ENCODE results near the gene ACTA1. TPM values are rescaled to one million over a fixed set of nuclear protein-coding genes. Genes with fewer than 3 reads are reported as not detected.
"Not testable (repeated sequence)": the region's sequence is repeated elsewhere in the genome, so short reads cannot be mapped to it uniquely, and the experiment has no call there.

ACTA1 gene
- total and polyA plus RNA-seq, 3 experiments from 2014 or later, result not detected

- peaks cover 13% of the 10 kb centered on the region for H3K4me1 ChIP-seq (ENCODE audit: insufficient read depth, low read length)
- no peak overlapping the region for H3K27ac ChIP-seq (ENCODE audit: low read depth, low read length)
- peaks cover 50% of the 10 kb centered on the region for H3K27me3 ChIP-seq (ENCODE audit: insufficient read depth, low read length, poor library complexity, severe bottlenecking)
- peak overlapping the region; percentile 0 for H3K4me3 ChIP-seq (ENCODE audit: low read length)
- H3K27me3 Mint-ChIP-seq, result peaks cover 69 to 74% of the 10 kb centered on the region in 2 donors
- POLR2A ChIA-PET, result no interaction called here
- peaks cover 0 to 4% (median 0%) of the 10 kb centered on the region in 3 donors for H3K36me3 Mint-ChIP-seq
- no peaks in the 10 kb centered on the region for H3K36me3 ChIP-seq (ENCODE audit: insufficient read depth, low read length)
- peaks cover 0 to 6% (median 0%) of the 10 kb centered on the region in 5 donors for H3K9me3 Mint-ChIP-seq
- CTCF ChIA-PET, result interaction anchor here (1.5 kb wide), 1 partner anchor 172 kb away, joined by 3 read pairs; no protein-coding TSS in a partner anchor
- H3K27ac Mint-ChIP-seq, result peak overlapping the region in 1 of 8 donors; percentile 12
- peaks cover 15 to 34% (median 19%) of the 10 kb centered on the region in 3 donors for H3K4me1 Mint-ChIP-seq
- peak overlapping the region; percentile 65 to 86 (median 84) for H3K4me3 Mint-ChIP-seq
- H3K9me3 ChIP-seq (ENCODE audit: low read length), result no peaks in the 10 kb centered on the region
- DNase-seq, result peak in 2 of 5 donors; percentile 19 to 31
Measured at GRCh38 chr1:229430761-229431283, 3.1 kb downstream of the ACTA1 start.

- peaks cover 27% of the 10 kb centered on the region for H3K27me3 ChIP-seq (ENCODE audit: insufficient read depth, low read length, poor library complexity, severe bottlenecking)
- POLR2A ChIA-PET, result no interaction called here
- CTCF ChIA-PET, result no interaction called here
Measured at GRCh38 chr1:229428256-229428655, 5.6 kb downstream of the ACTA1 start.

GRCh38 chr1:229427572-229427971 is 6.3 kb downstream of the ACTA1 start:
- CTCF ChIA-PET, result no interaction called here
- H3K4me3 Mint-ChIP-seq, result no peak overlapping the region
- Histone ChIP-seq H3K4me1 (ENCODE audit: insufficient read depth, low read length) (peaks cover 13% of the 10 kb centered on the region), H3K9me3 (ENCODE audit: low read length) (no peaks in the 10 kb centered on the region), H3K36me3 (ENCODE audit: insufficient read depth, low read length) (no peaks in the 10 kb centered on the region), H3K27ac (ENCODE audit: low read depth, low read length) (no peak overlapping the region), H3K4me3 (ENCODE audit: low read length) (no peak overlapping the region), H3K27me3 (ENCODE audit: insufficient read depth, low read length, poor library complexity, severe bottlenecking) (peaks cover 20% of the 10 kb centered on the region)
- H3K9me3 Mint-ChIP-seq, result peaks cover 4 to 18% (median 14%) of the 10 kb centered on the region in 5 donors
- no peak for DNase-seq
- peaks cover 57 to 79% of the 10 kb centered on the region in 2 donors for H3K27me3 Mint-ChIP-seq
- H3K36me3 Mint-ChIP-seq, result peaks cover 0 to 9% (median 1%) of the 10 kb centered on the region in 3 donors
- POLR2A ChIA-PET, result no interaction called here
- H3K27ac Mint-ChIP-seq, result no peak overlapping the region
- peaks cover 14 to 23% (median 15%) of the 10 kb centered on the region in 3 donors for H3K4me1 Mint-ChIP-seq

More at GRCh38 chr1:229428256-229428655, 5.6 kb downstream of the ACTA1 start:
- Mint-ChIP-seq H3K27ac (peak overlapping the region in 1 of 8 donors; percentile 9), H3K36me3 (peaks cover 0 to 4% (median 1%) of the 10 kb centered on the region in 3 donors), H3K4me1 (peaks cover 15 to 29% (median 16%) of the 10 kb centered on the region in 3 donors), H3K9me3 (peaks cover 0 to 13% (median 11%) of the 10 kb centered on the region in 5 donors), H3K4me3 (no peak overlapping the region), H3K27me3 (peaks cover 61 to 76% of the 10 kb centered on the region in 2 donors)
- Histone ChIP-seq H3K36me3 (ENCODE audit: insufficient read depth, low read length) (no peaks in the 10 kb centered on the region), H3K4me3 (ENCODE audit: low read length) (no peak overlapping the region), H3K27ac (ENCODE audit: low read depth, low read length) (no peak overlapping the region), H3K9me3 (ENCODE audit: low read length) (no peaks in the 10 kb centered on the region), H3K4me1 (ENCODE audit: insufficient read depth, low read length) (peaks cover 13% of the 10 kb centered on the region)
- DNase-seq, result no peak

DNA sequence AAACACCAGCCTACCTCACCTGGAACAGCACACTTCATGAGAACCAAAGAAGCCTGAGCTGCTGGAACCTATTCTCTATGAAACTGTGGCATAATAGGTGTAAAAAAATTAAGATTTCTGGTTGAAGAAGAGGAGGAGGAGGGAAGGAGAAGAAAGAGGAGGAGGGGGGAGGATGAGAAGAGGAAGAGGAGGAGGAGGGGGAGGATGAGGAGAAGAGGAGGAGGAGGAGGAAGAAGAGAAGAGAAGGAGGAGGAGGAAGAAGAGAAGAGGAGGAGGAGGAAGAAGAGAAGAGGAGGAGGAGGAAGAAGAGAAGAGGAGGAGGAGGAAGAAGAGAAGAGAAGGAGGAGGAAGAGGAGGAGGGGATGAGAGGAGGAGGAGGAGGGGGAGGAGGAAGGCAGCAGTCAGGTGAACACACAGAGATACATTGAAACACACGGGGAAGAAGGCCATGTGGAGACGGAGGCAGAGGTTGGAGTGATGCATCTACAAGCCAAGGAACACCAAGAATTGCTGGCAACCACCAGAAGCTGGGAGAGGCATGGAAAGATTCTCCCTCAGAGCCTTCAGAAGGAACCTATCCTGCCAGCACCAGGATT is 8.2 kb downstream of the ACTA1 start:
- H3K27me3 Mint-ChIP-seq, result peaks cover 48 to 69% of the 10 kb centered on the region in 2 donors
- H3K27me3 ChIP-seq (ENCODE audit: insufficient read depth, low read length, poor library complexity, severe bottlenecking), result peaks cover 6% of the 10 kb centered on the region
- peaks cover 3% of the 10 kb centered on the region for H3K4me1 ChIP-seq (ENCODE audit: insufficient read depth, low read length)
- H3K4me3 ChIP-seq (ENCODE audit: low read length), result no peak overlapping the region
- no peak for DNase-seq
- peaks cover 0 to 9% (median 1%) of the 10 kb centered on the region in 3 donors for H3K36me3 Mint-ChIP-seq
- H3K9me3 ChIP-seq (ENCODE audit: low read length), result no peaks in the 10 kb centered on the region
- no peak overlapping the region for H3K27ac ChIP-seq (ENCODE audit: low read depth, low read length)
- ChIA-PET CTCF (no interaction called here), POLR2A (no interaction called here)
- H3K4me3 Mint-ChIP-seq, result no peak overlapping the region
- no peaks in the 10 kb centered on the region for H3K36me3 ChIP-seq (ENCODE audit: insufficient read depth, low read length)
- H3K27ac Mint-ChIP-seq, result no peak overlapping the region
- peaks cover 3 to 4% (median 3%) of the 10 kb centered on the region in 3 donors for H3K4me1 Mint-ChIP-seq
- H3K9me3 Mint-ChIP-seq, result peaks cover 4 to 18% (median 14%) of the 10 kb centered on the region in 5 donors

GRCh38 chr1:229420765-229421164 is 13.1 kb downstream of the ACTA1 start:
- no peaks in the 10 kb centered on the region for H3K9me3 ChIP-seq (ENCODE audit: low read length)
- H3K4me3 Mint-ChIP-seq, result no peak overlapping the region
- H3K4me1 Mint-ChIP-seq, result no peaks in the 10 kb centered on the region
- H3K27me3 ChIP-seq (ENCODE audit: insufficient read depth, low read length, poor library complexity, severe bottlenecking), result no peaks in the 10 kb centered on the region
- no peak overlapping the region for H3K27ac ChIP-seq (ENCODE audit: low read depth, low read length)
- CTCF ChIA-PET, result no interaction called here
- H3K9me3 Mint-ChIP-seq, result peaks cover 4 to 18% (median 14%) of the 10 kb centered on the region in 5 donors
- no peaks in the 10 kb centered on the region for H3K36me3 ChIP-seq (ENCODE audit: insufficient read depth, low read length)
- H3K4me1 ChIP-seq (ENCODE audit: insufficient read depth, low read length), result no peaks in the 10 kb centered on the region
- peaks cover 0 to 5% (median 1%) of the 10 kb centered on the region in 3 donors for H3K36me3 Mint-ChIP-seq
- POLR2A ChIA-PET, result no interaction called here
- H3K27ac Mint-ChIP-seq, result no peak overlapping the region
- no peak overlapping the region for H3K4me3 ChIP-seq (ENCODE audit: low read length)
- peaks cover 16 to 44% of the 10 kb centered on the region in 2 donors for H3K27me3 Mint-ChIP-seq
- DNase-seq, result no peak

DNA sequence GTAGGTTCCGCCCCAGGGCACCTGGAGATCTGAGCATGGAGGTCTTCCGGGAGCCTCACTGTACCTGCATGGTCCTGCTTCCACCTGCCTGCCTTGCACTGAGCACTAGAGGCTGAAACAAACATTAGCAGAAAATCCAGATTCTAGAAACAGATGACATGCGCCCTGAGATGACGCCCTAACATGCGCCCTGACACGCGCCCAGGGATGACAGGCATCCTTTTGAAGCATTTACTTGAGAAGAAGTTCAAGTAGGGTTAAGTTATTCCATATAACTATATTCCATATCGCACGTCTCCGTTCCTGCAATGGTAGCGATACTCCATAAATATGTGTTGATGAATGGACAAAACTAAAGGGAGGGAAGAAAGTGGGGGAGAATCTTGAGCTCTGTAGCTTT is 13.7 kb downstream of the ACTA1 start:
- Mint-ChIP-seq H3K36me3 (peaks cover 0 to 5% (median 1%) of the 10 kb centered on the region in 3 donors), H3K27ac (no peak overlapping the region), H3K9me3 (peaks cover 4 to 18% (median 14%) of the 10 kb centered on the region in 5 donors), H3K27me3 (peaks cover 16 to 42% of the 10 kb centered on the region in 2 donors), H3K4me3 (no peak overlapping the region), H3K4me1 (no peaks in the 10 kb centered on the region)
- H3K27ac ChIP-seq (ENCODE audit: low read depth, low read length), result no peak overlapping the region
- no peak for DNase-seq
- no peaks in the 10 kb centered on the region for H3K9me3 ChIP-seq (ENCODE audit: low read length)
- POLR2A ChIA-PET, result no interaction called here
- no peak overlapping the region for H3K4me3 ChIP-seq (ENCODE audit: low read length)
- CTCF ChIA-PET, result no interaction called here
- no peaks in the 10 kb centered on the region for H3K27me3 ChIP-seq (ENCODE audit: insufficient read depth, low read length, poor library complexity, severe bottlenecking)
- no peaks in the 10 kb centered on the region for H3K4me1 ChIP-seq (ENCODE audit: insufficient read depth, low read length)
- H3K36me3 ChIP-seq (ENCODE audit: insufficient read depth, low read length), result no peaks in the 10 kb centered on the region

DNA sequence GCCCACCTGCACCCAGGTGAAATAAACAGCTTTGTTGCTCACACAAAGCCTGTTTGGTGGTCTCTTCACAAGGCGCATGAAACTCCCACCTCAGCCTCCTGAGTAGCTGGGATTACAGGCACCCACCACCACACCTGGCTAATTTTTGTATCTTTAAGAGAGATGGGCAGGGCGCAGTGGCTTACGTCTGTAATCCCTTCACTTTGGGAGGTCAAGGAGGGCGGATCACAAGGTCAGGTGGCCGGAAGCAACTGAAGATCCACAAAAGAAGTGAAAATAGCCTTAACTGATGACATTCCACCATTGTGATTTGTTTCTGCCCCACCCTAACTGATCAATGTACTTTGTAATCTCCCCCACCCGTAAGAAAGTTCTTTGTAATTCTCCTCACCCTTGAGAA is 15.3 kb downstream of the ACTA1 start:
- CTCF ChIA-PET; H3K4me3 Mint-ChIP-seq; H3K4me1 Mint-ChIP-seq; H3K27ac ChIP-seq (ENCODE audit: low read depth, low read length); DNase-seq; H3K27ac Mint-ChIP-seq; H3K36me3 ChIP-seq (ENCODE audit: insufficient read depth, low read length); H3K4me3 ChIP-seq (ENCODE audit: low read length); H3K27me3 ChIP-seq (ENCODE audit: insufficient read depth, low read length, poor library complexity, severe bottlenecking); POLR2A ChIA-PET; H3K4me1 ChIP-seq (ENCODE audit: insufficient read depth, low read length); H3K9me3 ChIP-seq (ENCODE audit: low read length); H3K36me3 Mint-ChIP-seq; H3K9me3 Mint-ChIP-seq: not testable (repeated sequence)
- H3K27me3 Mint-ChIP-seq, result peaks cover 13 to 30% of the 10 kb centered on the region in 2 donors

DNA sequence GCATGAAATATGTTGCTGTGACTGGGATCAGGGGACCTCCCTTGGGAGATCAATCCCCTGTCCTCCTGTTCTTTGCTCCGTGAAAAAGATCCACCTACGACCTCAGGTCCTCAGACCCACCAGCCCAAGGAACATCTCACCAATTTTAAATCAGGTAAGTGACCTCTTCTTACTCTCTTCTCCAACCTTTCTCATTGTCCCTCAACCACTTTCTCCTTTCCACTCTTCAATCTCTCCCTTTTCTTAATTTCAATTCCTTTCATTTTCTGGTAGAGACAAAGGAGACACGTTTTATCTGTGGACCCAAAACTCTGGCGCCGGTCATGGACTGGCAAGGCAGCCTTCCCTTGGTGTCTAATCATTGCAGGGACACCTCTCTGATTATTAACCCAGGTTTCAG is 21.1 kb downstream of the ACTA1 start:
- H3K27ac Mint-ChIP-seq, POLR2A ChIA-PET: not testable (repeated sequence)
- peaks cover 17% of the 10 kb centered on the region for H3K27me3 ChIP-seq (ENCODE audit: insufficient read depth, low read length, poor library complexity, severe bottlenecking)

More for the DNA sequence above, 21.1 kb downstream of the ACTA1 start:
- H3K4me3 ChIP-seq (ENCODE audit: low read length); DNase-seq; H3K36me3 Mint-ChIP-seq; H3K4me1 ChIP-seq (ENCODE audit: insufficient read depth, low read length); H3K9me3 Mint-ChIP-seq; H3K36me3 ChIP-seq (ENCODE audit: insufficient read depth, low read length); H3K27ac ChIP-seq (ENCODE audit: low read depth, low read length); CTCF ChIA-PET; H3K4me3 Mint-ChIP-seq; H3K9me3 ChIP-seq (ENCODE audit: low read length): not testable (repeated sequence)
- Mint-ChIP-seq H3K4me1 (peaks cover 4 to 18% (median 7%) of the 10 kb centered on the region in 3 donors), H3K27me3 (peaks cover 25 to 27% of the 10 kb centered on the region in 2 donors)

Data from CD8-positive, alpha-beta memory T cell (primary cell).